ENCODE measurements around the gene KCNH2. TPM values are rescaled to one million over a fixed set of nuclear protein-coding genes. Genes with fewer than 3 reads are reported as not detected.

Gene KCNH2
- total RNA-seq, 1 experiment from 2014 or later: 1.8 TPM

DNA sequence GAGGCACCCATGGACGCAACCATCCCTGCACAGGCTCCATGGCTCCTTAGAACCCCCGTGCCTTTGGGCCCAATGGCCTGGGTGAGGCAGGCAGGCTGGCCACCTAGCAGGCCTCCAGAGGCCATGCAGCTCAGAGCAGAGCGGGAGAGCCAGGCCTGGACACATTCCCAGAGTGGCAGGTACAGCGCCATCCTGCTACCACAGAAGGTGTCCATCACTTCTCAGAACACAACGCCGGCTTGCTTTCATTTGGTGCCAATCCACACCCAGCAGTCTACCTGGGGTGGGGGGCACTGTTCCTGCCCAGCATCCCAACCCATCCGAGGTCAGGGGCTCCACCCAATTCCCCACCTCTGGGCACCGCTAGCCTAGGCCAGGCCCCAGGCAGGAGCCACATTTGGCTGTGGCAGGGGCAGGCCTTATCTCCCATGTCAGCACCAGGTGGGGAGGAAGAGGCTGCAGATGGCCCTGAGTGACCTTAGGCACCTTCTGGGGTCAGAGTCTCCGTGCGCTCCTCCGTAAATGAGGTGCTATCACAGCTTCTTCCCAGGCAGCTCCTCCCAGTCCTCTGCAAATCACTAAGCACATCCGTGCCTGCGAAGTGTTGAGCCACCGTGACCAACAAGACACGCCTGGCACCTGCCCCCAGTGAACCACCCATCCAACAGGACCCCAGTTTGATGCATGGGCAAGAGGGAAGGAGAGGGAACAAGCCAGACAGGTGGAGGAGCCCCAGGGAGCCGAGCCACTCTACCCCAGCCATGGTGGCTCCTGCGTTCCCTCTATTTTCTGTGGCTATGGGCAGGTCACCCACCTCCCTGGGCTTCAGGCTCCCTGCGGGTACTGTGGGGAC lies 14.2 kb downstream of the KCNH2 start:
- Histone ChIP-seq H3K27me3 (ENCODE audit: control insufficient read depth, insufficient read depth, low read length) (no peaks in the 10 kb centered on the region), H3K4me1 (ENCODE audit: control insufficient read depth, insufficient read depth, low read length) (peaks cover 3% of the 10 kb centered on the region), H3K27ac (ENCODE audit: low read length) (no peak overlapping the region), H3K36me3 (ENCODE audit: control insufficient read depth, insufficient read depth, low read length) (no peaks in the 10 kb centered on the region), H3K9me3 (ENCODE audit: control insufficient read depth, insufficient read depth, low read depth, low read length) (no peaks in the 10 kb centered on the region), H3K4me3 (ENCODE audit: low read depth in 2 of 2, low read length in 2 of 2) (no peak overlapping the region)
- ChIA-PET POLR2A (no interaction called here), CTCF (interaction anchor here (0.6 to 1.6 kb wide), 6 partner anchors 17 to 31 kb away, joined by 3 to 11 read pairs (median 6); no protein-coding TSS in a partner anchor)
- DNase-seq (ENCODE audit: low read depth, low spot score) (no peak), ATAC-seq (0 out of 2 replicates have a peak, but pooled peaks have one; percentile 19)
- intact Hi-C loops (cut with micrococcal nuclease; ENCODE audit: unreplicated experiment) (loop anchor here (5.0 kb wide), 1 partner anchor 53 kb away; no protein-coding TSS in a partner anchor), in situ Hi-C loops (cut with HindIII; ENCODE audit: low pct_unique_long_range_greater_than_20kb, low sequenced_read_pairs) (no loop called here)
- no TSS peak for BruUV-seq (replicated peaks)
- no peak for TF ChIP-seq SIN3A (IDR thresholded peaks at IDR 0.05; ENCODE audit: borderline replicate concordance, insufficient read depth, low read depth, low read length)
- no peak for TF ChIP-seq TCF7L2 (IDR thresholded peaks at IDR 0.05; ENCODE audit: low read depth, low read length)

DNA sequence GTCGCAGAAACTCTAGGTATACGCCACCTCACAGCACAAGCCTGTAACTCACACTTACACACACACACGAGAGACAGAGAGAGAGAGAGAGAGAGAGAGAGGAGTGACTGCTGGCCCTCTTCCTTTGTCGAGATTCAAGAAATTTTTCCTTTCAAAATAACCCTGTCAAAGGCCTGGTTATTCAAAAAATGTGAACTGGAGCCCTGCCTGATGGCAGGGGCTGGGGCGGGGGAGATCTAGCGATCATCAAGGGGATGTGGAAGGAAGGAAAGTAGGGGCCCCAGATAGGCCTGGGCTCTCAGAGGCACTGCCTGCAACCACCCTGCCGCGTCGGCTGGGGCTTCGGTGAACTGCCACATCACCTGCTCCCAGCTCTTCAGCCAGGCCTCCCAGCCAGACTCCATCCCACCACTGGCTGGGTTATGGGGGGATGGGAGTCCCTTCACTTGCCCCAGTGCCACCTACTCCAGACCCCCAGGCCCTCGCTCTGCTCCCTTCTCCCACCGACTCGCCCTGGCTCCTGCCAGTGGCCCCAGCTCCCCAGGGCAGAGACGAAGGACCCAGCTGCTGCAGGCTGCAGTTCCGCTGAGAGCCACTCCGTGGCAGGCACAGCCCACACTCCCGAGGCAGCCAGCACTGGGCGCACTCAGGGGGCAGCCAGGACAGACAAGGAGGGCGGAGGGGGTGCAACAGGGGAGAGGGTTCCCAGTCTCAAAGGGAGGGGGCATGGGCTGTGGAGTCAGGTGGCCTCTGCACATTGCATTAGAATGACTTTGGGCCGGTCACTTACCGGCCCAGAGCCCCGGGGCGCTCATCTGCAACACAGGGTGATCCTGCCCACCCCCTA lies 15.3 kb downstream of the KCNH2 start:
- intact Hi-C loops (cut with micrococcal nuclease; ENCODE audit: unreplicated experiment) (loop anchor here (5.0 kb wide), 1 partner anchor 55 kb away; no protein-coding TSS in a partner anchor), in situ Hi-C loops (cut with HindIII; ENCODE audit: low pct_unique_long_range_greater_than_20kb, low sequenced_read_pairs) (no loop called here)
- ChIA-PET CTCF (interaction anchor here (0.6 to 2.3 kb wide), 17 partner anchors 9 to 194 kb away, joined by 3 to 16 read pairs (median 5); no protein-coding TSS in a partner anchor), POLR2A (no interaction called here)
- ATAC-seq (peak; percentile 92), DNase-seq (ENCODE audit: low read depth, low spot score) (no peak)
- H3K4me3 ChIP-seq (ENCODE audit: low read depth in 2 of 2, low read length in 2 of 2): no peak overlapping the region
- TF ChIP-seq, protein P1, sequence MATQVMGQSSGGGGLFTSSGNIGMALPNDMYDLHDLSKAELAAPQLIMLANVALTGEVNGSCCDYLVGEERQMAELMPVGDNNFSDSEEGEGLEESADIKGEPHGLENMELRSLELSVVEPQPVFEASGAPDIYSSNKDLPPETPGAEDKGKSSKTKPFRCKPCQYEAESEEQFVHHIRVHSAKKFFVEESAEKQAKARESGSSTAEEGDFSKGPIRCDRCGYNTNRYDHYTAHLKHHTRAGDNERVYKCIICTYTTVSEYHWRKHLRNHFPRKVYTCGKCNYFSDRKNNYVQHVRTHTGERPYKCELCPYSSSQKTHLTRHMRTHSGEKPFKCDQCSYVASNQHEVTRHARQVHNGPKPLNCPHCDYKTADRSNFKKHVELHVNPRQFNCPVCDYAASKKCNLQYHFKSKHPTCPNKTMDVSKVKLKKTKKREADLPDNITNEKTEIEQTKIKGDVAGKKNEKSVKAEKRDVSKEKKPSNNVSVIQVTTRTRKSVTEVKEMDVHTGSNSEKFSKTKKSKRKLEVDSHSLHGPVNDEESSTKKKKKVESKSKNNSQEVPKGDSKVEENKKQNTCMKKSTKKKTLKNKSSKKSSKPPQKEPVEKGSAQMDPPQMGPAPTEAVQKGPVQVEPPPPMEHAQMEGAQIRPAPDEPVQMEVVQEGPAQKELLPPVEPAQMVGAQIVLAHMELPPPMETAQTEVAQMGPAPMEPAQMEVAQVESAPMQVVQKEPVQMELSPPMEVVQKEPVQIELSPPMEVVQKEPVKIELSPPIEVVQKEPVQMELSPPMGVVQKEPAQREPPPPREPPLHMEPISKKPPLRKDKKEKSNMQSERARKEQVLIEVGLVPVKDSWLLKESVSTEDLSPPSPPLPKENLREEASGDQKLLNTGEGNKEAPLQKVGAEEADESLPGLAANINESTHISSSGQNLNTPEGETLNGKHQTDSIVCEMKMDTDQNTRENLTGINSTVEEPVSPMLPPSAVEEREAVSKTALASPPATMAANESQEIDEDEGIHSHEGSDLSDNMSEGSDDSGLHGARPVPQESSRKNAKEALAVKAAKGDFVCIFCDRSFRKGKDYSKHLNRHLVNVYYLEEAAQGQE (IDR thresholded peaks at IDR 0.05; ENCODE audit: insufficient read depth in 1 of 2, low read depth in 2 of 2, low read length in 1 of 2): peak in 1 of 2 experiments; percentile 68; a peak in 1 of 4 replicates
- TF ChIP-seq TCF7L2 (IDR thresholded peaks at IDR 0.05; ENCODE audit: low read depth, low read length) (no peak), POLR2AphosphoS5 (IDR thresholded peaks at IDR 0.05; ENCODE audit: low read depth, low read length) (no peak), SIN3A (IDR thresholded peaks at IDR 0.05; ENCODE audit: borderline replicate concordance, insufficient read depth, low read depth, low read length) (no peak)
- TF ChIP-seq, protein P2, sequence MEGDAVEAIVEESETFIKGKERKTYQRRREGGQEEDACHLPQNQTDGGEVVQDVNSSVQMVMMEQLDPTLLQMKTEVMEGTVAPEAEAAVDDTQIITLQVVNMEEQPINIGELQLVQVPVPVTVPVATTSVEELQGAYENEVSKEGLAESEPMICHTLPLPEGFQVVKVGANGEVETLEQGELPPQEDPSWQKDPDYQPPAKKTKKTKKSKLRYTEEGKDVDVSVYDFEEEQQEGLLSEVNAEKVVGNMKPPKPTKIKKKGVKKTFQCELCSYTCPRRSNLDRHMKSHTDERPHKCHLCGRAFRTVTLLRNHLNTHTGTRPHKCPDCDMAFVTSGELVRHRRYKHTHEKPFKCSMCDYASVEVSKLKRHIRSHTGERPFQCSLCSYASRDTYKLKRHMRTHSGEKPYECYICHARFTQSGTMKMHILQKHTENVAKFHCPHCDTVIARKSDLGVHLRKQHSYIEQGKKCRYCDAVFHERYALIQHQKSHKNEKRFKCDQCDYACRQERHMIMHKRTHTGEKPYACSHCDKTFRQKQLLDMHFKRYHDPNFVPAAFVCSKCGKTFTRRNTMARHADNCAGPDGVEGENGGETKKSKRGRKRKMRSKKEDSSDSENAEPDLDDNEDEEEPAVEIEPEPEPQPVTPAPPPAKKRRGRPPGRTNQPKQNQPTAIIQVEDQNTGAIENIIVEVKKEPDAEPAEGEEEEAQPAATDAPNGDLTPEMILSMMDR (IDR thresholded peaks at IDR 0.05): peak; percentile 98
- H3K36me3 ChIP-seq (ENCODE audit: control insufficient read depth, insufficient read depth, low read length): no peaks in the 10 kb centered on the region
- no peaks in the 10 kb centered on the region for H3K27me3 ChIP-seq (ENCODE audit: control insufficient read depth, insufficient read depth, low read length)
- no peak overlapping the region for H3K27ac ChIP-seq (ENCODE audit: low read length)
- BruUV-seq (replicated peaks): no TSS peak
- peaks cover 3% of the 10 kb centered on the region for H3K4me1 ChIP-seq (ENCODE audit: control insufficient read depth, insufficient read depth, low read length)
- no peaks in the 10 kb centered on the region for H3K9me3 ChIP-seq (ENCODE audit: control insufficient read depth, insufficient read depth, low read depth, low read length)
